PC-9 (cell line): ENCODE measurements around the gene SBNO1. TPM values are rescaled to one million over a fixed set of nuclear protein-coding genes. Genes with fewer than 3 reads are reported as not detected.

ENCODE experiments used
- BruUV-seq: library from RNA; stranded (reverse); fragments of 400-500 nt; replicated peaks from 2 replicates; lab custom pipeline; 2021; lab: Mats Ljungman, UMichigan
- CTCF ChIA-PET: fragments of 300-600 bp; sonication (Branson Sonifier 250); formaldehyde crosslinking; loops from one replicate; lab custom pipeline; 2022; ENCODE audit warnings: antibody characterized with exemption; lab: Charles Lee
- POLR2A ChIA-PET: fragments of 300-600 bp; sonication (Branson Sonifier 250); formaldehyde crosslinking; loops from one replicate; lab custom pipeline; 2022; ENCODE audit warnings: antibody characterized with exemption; ENCODE audit not compliant: unreplicated experiment; lab: Charles Lee
- DNase-seq, 2 experiments: peaks; one replicate each; pipeline versions ENCODE4 v3.0.0 to v3.0.0-alpha.2; 2015 to 2022; ENCODE audit warnings: mixed read lengths in 1 of 2
- H2AFZ ChIP-seq: fragments of 200-600 bp; sonication (generic); 2 replicates; pipeline ENCODE4 v1.8.1; 2017; ENCODE audit warnings: antibody characterized with exemption
- H3F3A ChIP-seq: fragments of 200-600 bp; sonication (generic); 2 replicates; pipeline ENCODE4 v1.8.1; 2017; ENCODE audit warnings: antibody characterized with exemption, mild to moderate bottlenecking, low read depth; ENCODE audit not compliant: insufficient read depth
- H3K27ac ChIP-seq: fragments of 200-600 bp; sonication (generic); 2 replicates; pipeline ENCODE4 v1.6.1; 2016; ENCODE audit warnings: mixed run types
- H3K27me3 ChIP-seq: fragments of 200-600 bp; sonication (generic); 2 replicates; pipeline ENCODE4 v1.6.1; 2016; ENCODE audit warnings: low read depth, mixed run types; ENCODE audit not compliant: insufficient read depth
- H3K36me3 ChIP-seq: fragments of 200-600 bp; sonication (generic); 2 replicates; pipeline ENCODE4 v1.6.1; 2016; ENCODE audit warnings: low read depth, mixed run types
- H3K4me1 ChIP-seq: fragments of 200-600 bp; sonication (generic); replicated peaks from 2 replicates; pipeline ENCODE4 v1.6.1; 2016; ENCODE audit warnings: mixed run types; ENCODE audit not compliant: insufficient read depth
- H3K4me2 ChIP-seq: fragments of 200-600 bp; sonication (generic); 2 replicates; pipeline ENCODE4 v1.6.1; 2017; ENCODE audit warnings: mixed run types
- H3K4me3 ChIP-seq: fragments of 200-600 bp; sonication (generic); 2 replicates; pipeline ENCODE4 v1.6.1; 2016; ENCODE audit warnings: mixed run types
- H3K79me2 ChIP-seq: fragments of 200-600 bp; sonication (generic); 2 replicates; pipeline ENCODE4 v1.6.1; 2017; ENCODE audit warnings: low read depth, mixed run types
- H3K9me2 ChIP-seq: fragments of 200-600 bp; sonication (generic); 2 replicates; pipeline ENCODE4 v1.8.1; 2017; ENCODE audit warnings: mild to moderate bottlenecking; ENCODE audit not compliant: insufficient read depth
- H3K9me3 ChIP-seq: fragments of 200-600 bp; sonication (generic); 2 replicates; pipeline ENCODE4 v1.8.1; 2016; ENCODE audit warnings: low read depth; ENCODE audit not compliant: insufficient read depth
- H4K20me1 ChIP-seq: fragments of 200-600 bp; sonication (generic); 2 replicates; pipeline ENCODE4 v1.8.1; 2017; ENCODE audit not compliant: insufficient read depth
- EZH2 ChIP-seq: fragments of 200-600 bp; sonication (generic); IDR thresholded peaks from 2 replicates; pipeline ENCODE4 v1.8.0; 2017; ENCODE audit warnings: antibody characterized with exemption, low read depth
- intact Hi-C: fragments of 100-400 bp; cut with micrococcal nuclease; formaldehyde crosslinking; loops from one replicate; pipeline ENCODE4 v1.10.0; 2022; ENCODE audit not compliant: unreplicated experiment
- total RNA-seq: library from RNA; stranded (reverse); gene quantifications from 2 replicates; pipeline ENCODE4 v1.2.3, GENCODE V29; 2021
- TF ChIP-seq, protein P1 (sequence below): fragments of 200-600 bp; sonication (generic); conservative IDR thresholded peaks from 2 replicates; pipeline ENCODE4 v1.6.1; 2017; ENCODE audit warnings: mixed run types, antibody characterized with exemption, mild to moderate bottlenecking, moderate library complexity

Gene SBNO1
- total RNA-seq, 1 experiment from 2014 or later: 43.1 TPM

DNA sequence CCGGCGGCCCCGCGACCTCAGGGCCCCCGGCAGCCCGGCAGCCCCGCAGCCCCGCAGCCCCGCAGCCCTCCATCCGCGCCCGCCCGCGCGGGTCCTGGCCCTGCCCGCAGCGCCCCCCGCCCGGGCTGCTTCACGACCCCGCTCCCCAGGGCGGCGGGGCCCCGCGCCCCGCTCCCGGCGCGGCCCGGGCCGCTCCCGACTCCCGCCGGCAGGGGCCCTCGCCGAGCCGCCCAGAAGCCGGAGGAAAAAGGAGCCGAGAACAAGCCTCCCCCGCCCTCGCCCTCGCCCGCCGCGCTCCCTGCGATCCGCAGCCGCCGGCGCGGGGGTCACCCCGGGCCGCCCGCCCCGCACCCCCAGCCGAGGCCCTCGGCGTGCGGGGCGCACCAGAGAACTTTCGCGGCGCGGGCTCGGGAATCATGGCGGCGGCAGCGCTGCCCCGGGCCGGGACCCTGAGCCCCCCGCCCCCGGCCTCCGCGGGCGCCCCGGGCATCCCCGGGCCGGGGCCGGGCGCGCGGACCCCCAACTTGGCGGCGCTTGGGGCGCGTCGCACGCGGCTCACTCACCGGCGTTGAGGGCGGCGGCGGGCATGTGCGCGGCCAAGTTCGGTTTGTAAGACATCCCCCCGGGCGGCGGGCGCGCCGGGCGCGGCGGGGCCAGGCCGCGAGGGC, 93.5 kb downstream of the SBNO1 start:
- H2AFZ ChIP-seq: no peak overlapping the region

DNA sequence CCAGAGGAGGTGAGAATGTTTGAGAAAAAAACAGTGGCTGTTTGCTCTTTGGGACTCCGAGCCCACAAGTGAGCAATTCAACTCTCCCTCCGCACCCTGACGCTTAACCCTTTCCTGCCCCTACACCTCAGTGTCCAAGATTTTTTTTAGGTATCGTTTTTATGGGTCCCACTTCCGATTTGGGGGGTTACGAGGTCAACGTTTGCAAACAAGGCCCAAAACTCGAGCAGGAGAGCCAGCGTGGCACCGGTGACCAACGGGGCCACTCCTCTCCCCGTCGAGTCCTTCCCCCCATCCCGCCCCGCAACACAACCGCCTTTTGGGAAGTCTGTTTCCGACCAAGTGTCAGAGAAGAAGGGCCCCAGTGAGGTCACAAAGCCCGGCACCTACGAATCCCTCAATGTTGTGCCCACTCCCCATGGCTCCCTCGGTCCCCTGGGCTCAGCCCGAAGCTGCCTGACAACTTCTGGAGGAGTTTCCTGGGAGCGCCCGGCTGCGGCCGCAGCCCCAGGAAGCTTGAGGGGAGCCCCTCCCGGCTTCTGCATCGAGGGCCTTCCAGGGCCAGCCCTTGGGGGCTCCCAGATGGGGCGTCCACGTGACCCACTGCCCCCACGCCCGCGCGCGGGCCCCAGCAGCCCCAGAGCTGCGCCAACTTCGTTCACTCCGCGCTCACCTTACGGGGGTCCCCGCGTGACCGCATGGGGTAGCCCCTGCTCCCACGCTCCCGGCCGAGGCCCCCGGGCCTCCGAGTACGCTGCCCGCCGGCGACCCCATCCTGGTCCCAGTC, 94.2 kb downstream of the SBNO1 start:
- no peaks in the 10 kb centered on the region for H3K4me1 ChIP-seq
- intact Hi-C loops: no loop called here
- peak overlapping the region; percentile 91 for H3K4me2 ChIP-seq
- H3K79me2 ChIP-seq: peaks cover 17% of the 10 kb centered on the region
- no peaks in the 10 kb centered on the region for H3F3A ChIP-seq
- TF ChIP-seq EZH2: no peak
- TF ChIP-seq, protein P1, sequence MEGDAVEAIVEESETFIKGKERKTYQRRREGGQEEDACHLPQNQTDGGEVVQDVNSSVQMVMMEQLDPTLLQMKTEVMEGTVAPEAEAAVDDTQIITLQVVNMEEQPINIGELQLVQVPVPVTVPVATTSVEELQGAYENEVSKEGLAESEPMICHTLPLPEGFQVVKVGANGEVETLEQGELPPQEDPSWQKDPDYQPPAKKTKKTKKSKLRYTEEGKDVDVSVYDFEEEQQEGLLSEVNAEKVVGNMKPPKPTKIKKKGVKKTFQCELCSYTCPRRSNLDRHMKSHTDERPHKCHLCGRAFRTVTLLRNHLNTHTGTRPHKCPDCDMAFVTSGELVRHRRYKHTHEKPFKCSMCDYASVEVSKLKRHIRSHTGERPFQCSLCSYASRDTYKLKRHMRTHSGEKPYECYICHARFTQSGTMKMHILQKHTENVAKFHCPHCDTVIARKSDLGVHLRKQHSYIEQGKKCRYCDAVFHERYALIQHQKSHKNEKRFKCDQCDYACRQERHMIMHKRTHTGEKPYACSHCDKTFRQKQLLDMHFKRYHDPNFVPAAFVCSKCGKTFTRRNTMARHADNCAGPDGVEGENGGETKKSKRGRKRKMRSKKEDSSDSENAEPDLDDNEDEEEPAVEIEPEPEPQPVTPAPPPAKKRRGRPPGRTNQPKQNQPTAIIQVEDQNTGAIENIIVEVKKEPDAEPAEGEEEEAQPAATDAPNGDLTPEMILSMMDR: 0 out of 2 replicates have a peak, but pooled peaks have one; percentile 10
- peak in 1 of 2 experiments; percentile 11 for DNase-seq
- POLR2A ChIA-PET: interaction anchor here (0.5 kb wide), 1 partner anchor 298 kb away, joined by 12 read pairs; no protein-coding TSS in a partner anchor
- no peaks in the 10 kb centered on the region for H3K9me2 ChIP-seq
- peak overlapping the region; percentile 75 for H2AFZ ChIP-seq
- H3K27ac ChIP-seq: no peak overlapping the region
- no TSS peak for BruUV-seq
- CTCF ChIA-PET: interaction anchor here (0.6 to 1.1 kb wide), 2 partner anchors 37 to 488 kb away, joined by 6 to 8 read pairs; partner anchors contain the start of gene MTRFR
- H3K4me3 ChIP-seq: peak overlapping the region; percentile 68
- no peaks in the 10 kb centered on the region for H3K27me3 ChIP-seq
- H4K20me1 ChIP-seq: no peaks in the 10 kb centered on the region; the same call in 1 of the 2 replicates
- H3K36me3 ChIP-seq: no peaks in the 10 kb centered on the region
- no peaks in the 10 kb centered on the region for H3K9me3 ChIP-seq

More for the DNA sequence above, 93.5 kb downstream of the SBNO1 start:
- no peaks in the 10 kb centered on the region; the same call in 1 of the 2 replicates for H4K20me1 ChIP-seq
- no peaks in the 10 kb centered on the region for H3K27me3 ChIP-seq
- no peaks in the 10 kb centered on the region for H3K9me3 ChIP-seq
- TF ChIP-seq EZH2: no peak
- TF ChIP-seq, protein P1: no peak
- peak overlapping the region; percentile 91 for H3K4me2 ChIP-seq
- no TSS peak for BruUV-seq
- intact Hi-C loops: no loop called here
- no peaks in the 10 kb centered on the region for H3K9me2 ChIP-seq
- CTCF ChIA-PET: interaction anchor here (0.6 to 1.1 kb wide), 2 partner anchors 38 to 489 kb away, joined by 6 to 8 read pairs; partner anchors contain the start of gene MTRFR
- DNase-seq: peak in 1 of 2 experiments; percentile 67
- POLR2A ChIA-PET: no interaction called here
- no peak overlapping the region for H3K27ac ChIP-seq
- no peaks in the 10 kb centered on the region for H3F3A ChIP-seq
- no peaks in the 10 kb centered on the region for H3K36me3 ChIP-seq
- peaks cover 17% of the 10 kb centered on the region for H3K79me2 ChIP-seq
- H3K4me3 ChIP-seq: peak overlapping the region; percentile 68; the same call in 1 of the 2 replicates
- H3K4me1 ChIP-seq: no peaks in the 10 kb centered on the region

DNA sequence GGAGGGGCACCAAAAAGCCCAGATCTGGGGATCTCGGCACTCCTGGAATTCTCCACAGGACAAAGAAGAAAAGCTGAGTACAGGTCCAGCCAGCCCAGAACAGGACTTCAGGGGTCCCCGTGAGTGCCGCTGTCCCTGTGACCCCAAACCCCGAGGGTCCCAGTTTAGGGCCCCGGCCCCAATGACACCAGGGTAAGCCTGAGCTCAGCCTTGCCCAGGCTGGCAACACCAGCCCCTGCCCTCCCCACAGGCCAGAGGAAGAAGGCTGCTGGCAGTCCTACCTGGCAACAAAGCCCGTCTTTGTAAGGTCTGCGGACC, 94.8 kb downstream of the SBNO1 start:
- intact Hi-C loops: no loop called here
- Histone ChIP-seq H3K27me3 (no peaks in the 10 kb centered on the region), H3K4me2 (peak overlapping the region; percentile 91), H3K4me3 (peak overlapping the region; percentile 68; the same call in 1 of the 2 replicates), H4K20me1 (no peaks in the 10 kb centered on the region; the same call in 1 of the 2 replicates), H2AFZ (no peak overlapping the region; the same call in 1 of the 2 replicates), H3F3A (no peaks in the 10 kb centered on the region), H3K9me2 (no peaks in the 10 kb centered on the region), H3K27ac (no peak overlapping the region), H3K36me3 (no peaks in the 10 kb centered on the region), H3K79me2 (peaks cover 17% of the 10 kb centered on the region), H3K9me3 (no peaks in the 10 kb centered on the region), H3K4me1 (no peaks in the 10 kb centered on the region)
- no peak for TF ChIP-seq EZH2
- TF ChIP-seq, protein P1: no peak
- CTCF ChIA-PET: interaction anchor here (0.5 to 1.1 kb wide), 2 partner anchors 36 to 589 kb away, joined by 3 to 8 read pairs; partner anchors contain the start of gene MTRFR
- POLR2A ChIA-PET: no interaction called here
- no peak for DNase-seq
- BruUV-seq: TSS peak; percentile 43
